H1 (cell line): ENCODE results near the gene ADK.

Source experiments
- EP300 ChIP-seq, 2 experiments: IDR thresholded peaks; 1 replicate in 1 of 2; 2 replicates in 1 of 2; pipeline ENCODE4 v1.6.1; 2011 to 2012; ENCODE audit warnings: low read depth in 2 of 2, low read length in 2 of 2, mild to moderate bottlenecking in 2 of 2, borderline replicate concordance in 1 of 2, inconsistent platforms in 1 of 2, moderate library complexity in 1 of 2
- POLR2A ChIP-seq, 2 experiments: IDR thresholded peaks; 1 replicate in 1 of 2; 2 replicates in 1 of 2; pipeline ENCODE4 v1.6.1; 2011; ENCODE audit warnings: low read depth in 2 of 2, low read length in 2 of 2, mild to moderate bottlenecking in 2 of 2; ENCODE audit errors: control extremely low read depth in 1 of 2
- TCF12 ChIP-seq: IDR thresholded peaks from 2 replicates; pipeline ENCODE4 v1.6.1; 2011; ENCODE audit warnings: low read depth, mild to moderate bottlenecking, low read length
- TEAD4 ChIP-seq: IDR thresholded peaks from 2 replicates; pipeline ENCODE4 v1.6.1; 2012; ENCODE audit warnings: low read depth, low read length, inconsistent platforms, mixed read lengths
- TF ChIP-seq, protein P1 (sequence below), 3 experiments: IDR thresholded peaks; 1 replicate in 2 of 3; 2 replicates in 1 of 3; pipeline versions ENCODE4 v1.5.1 to v1.6.1; 2011; ENCODE audit warnings: low read length in 3 of 3, mild to moderate bottlenecking in 3 of 3, inconsistent platforms in 2 of 3, low read depth in 1 of 3, moderate library complexity in 1 of 3; ENCODE audit not compliant: insufficient read depth in 1 of 3; ENCODE audit errors: control extremely low read depth in 1 of 3
- TF ChIP-seq, protein P2 (sequence below): IDR thresholded peaks from 2 replicates; pipeline ENCODE4 v1.6.1; 2012; ENCODE audit warnings: inconsistent platforms
- TF ChIP-seq, protein P3 (sequence below): IDR thresholded peaks from 2 replicates; pipeline ENCODE4 v1.6.1; 2011; ENCODE audit warnings: low read depth, mild to moderate bottlenecking, low read length; ENCODE audit not compliant: insufficient read depth

DNA sequence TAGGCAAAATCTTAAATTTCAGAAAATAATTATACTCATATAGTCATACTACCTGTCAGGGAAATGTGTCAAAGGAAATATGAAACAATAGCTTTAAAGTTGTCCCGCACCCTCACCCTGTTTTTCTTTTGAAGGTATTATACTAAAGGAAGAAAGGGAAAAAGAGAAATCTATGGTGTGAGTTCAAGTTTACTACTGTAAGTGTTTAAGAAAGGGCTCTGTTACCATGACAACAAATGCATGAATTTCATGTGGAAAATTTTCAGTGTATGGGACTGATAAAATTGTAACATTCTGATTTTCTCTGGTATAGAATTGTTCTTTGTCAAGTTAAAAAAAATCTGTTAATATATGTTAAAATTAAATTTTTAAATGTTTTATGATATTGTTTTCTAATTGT lies 229.8 kb downstream of the ADK start:
- TF ChIP-seq, protein P1, sequence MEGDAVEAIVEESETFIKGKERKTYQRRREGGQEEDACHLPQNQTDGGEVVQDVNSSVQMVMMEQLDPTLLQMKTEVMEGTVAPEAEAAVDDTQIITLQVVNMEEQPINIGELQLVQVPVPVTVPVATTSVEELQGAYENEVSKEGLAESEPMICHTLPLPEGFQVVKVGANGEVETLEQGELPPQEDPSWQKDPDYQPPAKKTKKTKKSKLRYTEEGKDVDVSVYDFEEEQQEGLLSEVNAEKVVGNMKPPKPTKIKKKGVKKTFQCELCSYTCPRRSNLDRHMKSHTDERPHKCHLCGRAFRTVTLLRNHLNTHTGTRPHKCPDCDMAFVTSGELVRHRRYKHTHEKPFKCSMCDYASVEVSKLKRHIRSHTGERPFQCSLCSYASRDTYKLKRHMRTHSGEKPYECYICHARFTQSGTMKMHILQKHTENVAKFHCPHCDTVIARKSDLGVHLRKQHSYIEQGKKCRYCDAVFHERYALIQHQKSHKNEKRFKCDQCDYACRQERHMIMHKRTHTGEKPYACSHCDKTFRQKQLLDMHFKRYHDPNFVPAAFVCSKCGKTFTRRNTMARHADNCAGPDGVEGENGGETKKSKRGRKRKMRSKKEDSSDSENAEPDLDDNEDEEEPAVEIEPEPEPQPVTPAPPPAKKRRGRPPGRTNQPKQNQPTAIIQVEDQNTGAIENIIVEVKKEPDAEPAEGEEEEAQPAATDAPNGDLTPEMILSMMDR (IDR thresholded peaks at IDR 0.05; ENCODE audit: control extremely low read depth in 1 of 3, insufficient read depth in 1 of 3, low read depth in 1 of 3, low read length in 3 of 3): no peak
- TF ChIP-seq POLR2A (IDR thresholded peaks at IDR 0.05; ENCODE audit: control extremely low read depth in 1 of 2, low read depth in 2 of 2, low read length in 2 of 2): no peak
- no peak for TF ChIP-seq EP300 (IDR thresholded peaks at IDR 0.05; ENCODE audit: borderline replicate concordance in 1 of 2, low read depth in 2 of 2, low read length in 2 of 2)
- no peak for TF ChIP-seq TEAD4
- TF ChIP-seq, protein P2, sequence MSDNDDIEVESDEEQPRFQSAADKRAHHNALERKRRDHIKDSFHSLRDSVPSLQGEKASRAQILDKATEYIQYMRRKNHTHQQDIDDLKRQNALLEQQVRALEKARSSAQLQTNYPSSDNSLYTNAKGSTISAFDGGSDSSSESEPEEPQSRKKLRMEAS: no peak
- TF ChIP-seq, protein P3, sequence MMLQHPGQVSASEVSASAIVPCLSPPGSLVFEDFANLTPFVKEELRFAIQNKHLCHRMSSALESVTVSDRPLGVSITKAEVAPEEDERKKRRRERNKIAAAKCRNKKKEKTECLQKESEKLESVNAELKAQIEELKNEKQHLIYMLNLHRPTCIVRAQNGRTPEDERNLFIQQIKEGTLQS: no peak
- no peak for TF ChIP-seq TCF12
